Endodermal cell (in vitro differentiated cells): Measurements from ENCODE around the gene SBNO2. TPM values are rescaled to one million over a fixed set of nuclear protein-coding genes. Genes with fewer than 3 reads are reported as not detected.

ENCODE experiments used
- DNase-seq: peaks from one replicate; pipeline ENCODE4 v3.0.0-alpha.2; 2017
- H3K27ac ChIP-seq: 2 replicates; pipeline ENCODE4 v1.5.1; 2013; ENCODE audit warnings: mild to moderate bottlenecking, low read depth, low read length, moderate library complexity
- H3K27me3 ChIP-seq: 2 replicates; pipeline ENCODE4 v1.6.1; 2013; ENCODE audit warnings: mild to moderate bottlenecking, low read length, moderate library complexity; ENCODE audit not compliant: insufficient read depth, control insufficient read depth, poor library complexity, severe bottlenecking
- H3K36me3 ChIP-seq: 2 replicates; pipeline ENCODE4 v1.7.0; 2013; ENCODE audit warnings: mild to moderate bottlenecking, low read length, moderate library complexity; ENCODE audit not compliant: control insufficient read depth, insufficient read depth
- H3K4me1 ChIP-seq: one replicate; pipeline ENCODE4 v1.7.0; 2013; ENCODE audit warnings: low read length; ENCODE audit not compliant: control insufficient read depth, insufficient read depth
- H3K4me3 ChIP-seq: 2 replicates; pipeline ENCODE4 v1.5.1; 2013; ENCODE audit warnings: mild to moderate bottlenecking, low read length, moderate library complexity
- H3K9ac ChIP-seq: 2 replicates; pipeline ENCODE4 v1.6.1; 2013; ENCODE audit warnings: mild to moderate bottlenecking, low read length, moderate library complexity; ENCODE audit not compliant: poor library complexity, severe bottlenecking; ENCODE audit errors: extremely low read depth
- H3K9me3 ChIP-seq: 2 replicates; pipeline ENCODE4 v1.6.1; 2013; ENCODE audit warnings: mild to moderate bottlenecking, low read length, moderate library complexity; ENCODE audit not compliant: control insufficient read depth
- H3K27ac Mint-ChIP-seq: 2 replicates; pipeline ENCODE4 v1.8.0; 2020; ENCODE audit warnings: mixed read lengths
- H3K27me3 Mint-ChIP-seq: 2 replicates; pipeline ENCODE4 v1.8.0; 2021; ENCODE audit warnings: mild to moderate bottlenecking, mixed read lengths; ENCODE audit not compliant: insufficient read depth
- H3K36me3 Mint-ChIP-seq: 2 replicates; pipeline ENCODE4 v1.8.0; 2020; ENCODE audit warnings: low read depth, mixed read lengths
- H3K4me1 Mint-ChIP-seq: 2 replicates; pipeline ENCODE4 v1.8.0; 2020; ENCODE audit warnings: mixed read lengths
- H3K4me3 Mint-ChIP-seq: 2 replicates; pipeline ENCODE4 v1.8.0; 2020; ENCODE audit warnings: mild to moderate bottlenecking, moderate library complexity, mixed read lengths
- H3K9me3 Mint-ChIP-seq: 2 replicates; pipeline ENCODE4 v1.8.0; 2020; ENCODE audit warnings: mild to moderate bottlenecking, mixed read lengths
- CTCF ChIP-seq: fragments of 200-600 bp; sonication (generic); conservative IDR thresholded peaks from 2 replicates; pipeline ENCODE4 v1.5.0; 2021; ENCODE audit warnings: antibody characterized with exemption, mild to moderate bottlenecking
- WGBS, 2 experiments: methylation state at CpG; one replicate each; pipeline versions ENCODE4 v1.1.5 to v1.1.7; 2013; ENCODE audit warnings: missing lambda C conversion rate in 2 of 2, mixed read lengths in 1 of 2; ENCODE audit not compliant: insufficient coverage in 1 of 2, insufficient read length in 1 of 2; 5-methylcytosine and 5-hydroxymethylcytosine counted together
- total RNA-seq, 2 donors: library from RNA; stranded (reverse); fragmentation: NEBNext Ultra II Directional in 1 of 2; extraction: Animal tissue kit (Norgen Biotek cat#: 25700) in 1 of 2; gene quantifications; 2 replicates in 1 of 2; 3 replicates in 1 of 2; pipeline ENCODE4 v1.2.1, GENCODE V29; 2021

SBNO2 gene
- total RNA-seq, 2 donors from 2014 or later, result 43.3 to 50.4 TPM

- Mint-ChIP-seq H3K27ac (no peak overlapping the region), H3K9me3 (no peaks in the 10 kb centered on the region), H3K4me3 (no peak overlapping the region), H3K36me3 (peaks cover 17% of the 10 kb centered on the region), H3K27me3 (no peaks in the 10 kb centered on the region), H3K4me1 (no peaks in the 10 kb centered on the region)
- Histone ChIP-seq H3K36me3 (peaks cover 16% of the 10 kb centered on the region), H3K9ac (no peak overlapping the region), H3K27ac (no peak overlapping the region), H3K4me1 (no peaks in the 10 kb centered on the region), H3K27me3 (no peaks in the 10 kb centered on the region), H3K9me3 (no peaks in the 10 kb centered on the region), H3K4me3 (no peak overlapping the region)
- WGBS, 2 experiments, result 95% methylated on average over 27 to 35 of the region's 35 CpGs
- no peak for TF ChIP-seq CTCF
- DNase-seq, result no peak
These were observed 22.0 kb downstream of the SBNO2 start for GRCh38 chr19:1151917-1152587.

- Histone ChIP-seq H3K9ac (no peak overlapping the region), H3K9me3 (no peaks in the 10 kb centered on the region), H3K4me1 (no peaks in the 10 kb centered on the region), H3K27me3 (no peaks in the 10 kb centered on the region), H3K36me3 (peaks cover 16% of the 10 kb centered on the region), H3K4me3 (no peak overlapping the region), H3K27ac (no peak overlapping the region)
- TF ChIP-seq CTCF, result no peak
- Mint-ChIP-seq H3K4me3 (no peak overlapping the region), H3K27me3 (no peaks in the 10 kb centered on the region), H3K9me3 (no peaks in the 10 kb centered on the region), H3K4me1 (no peaks in the 10 kb centered on the region), H3K36me3 (peaks cover 17% of the 10 kb centered on the region), H3K27ac (no peak overlapping the region)
- WGBS, 2 experiments, result 94 to 97% methylated on average over 3 to 12 of the region's 12 CpGs
- no peak for DNase-seq
These were observed 22.9 kb downstream of the SBNO2 start for GRCh38 chr19:1151037-1151724.

GRCh38 chr19:1150333-1151036 is 23.6 kb downstream of the SBNO2 start:
- Mint-ChIP-seq H3K27me3 (no peaks in the 10 kb centered on the region), H3K27ac (no peak overlapping the region), H3K4me1 (no peaks in the 10 kb centered on the region), H3K4me3 (no peak overlapping the region), H3K36me3 (peaks cover 21% of the 10 kb centered on the region), H3K9me3 (no peaks in the 10 kb centered on the region)
- H3K36me3 ChIP-seq, result peaks cover 16% of the 10 kb centered on the region
- no peaks in the 10 kb centered on the region for H3K4me1 ChIP-seq
- H3K27ac ChIP-seq, result no peak overlapping the region
- DNase-seq, result no peak
- no peak overlapping the region for H3K4me3 ChIP-seq
- WGBS, 2 experiments, result 93 to 97% methylated on average over 12 to 33 of the region's 33 CpGs
- no peak for TF ChIP-seq CTCF
- no peak overlapping the region for H3K9ac ChIP-seq
- H3K27me3 ChIP-seq, result no peaks in the 10 kb centered on the region
- no peaks in the 10 kb centered on the region for H3K9me3 ChIP-seq
